ENCODE results near the gene TECTA.
"Not testable (repeated sequence)": the region's sequence is repeated elsewhere in the genome, so short reads cannot be mapped to it uniquely, and the experiment has no call there.

TECTA gene

GRCh38 chr11:121229495-121230215 lies 128.6 kb downstream of the TECTA start:
- TF ChIP-seq CTCF (IDR thresholded peaks at IDR 0.05) = no peak
- TF ChIP-seq ZFX (IDR thresholded peaks at IDR 0.05; ENCODE audit: borderline replicate concordance) = no peak

GRCh38 chr11:121231576-121232278 lies 130.7 kb downstream of the TECTA start:
- TF ChIP-seq CTCF (IDR thresholded peaks at IDR 0.05) = no peak
- no peak for TF ChIP-seq ZFX (IDR thresholded peaks at IDR 0.05; ENCODE audit: borderline replicate concordance)
- H3K27ac ChIP-seq = no peak overlapping the region

More at GRCh38 chr11:121229495-121230215, 128.6 kb downstream of the TECTA start:
- H3K27ac ChIP-seq = no peak overlapping the region

- TF ChIP-seq CTCF (IDR thresholded peaks at IDR 0.05) = no peak
- TF ChIP-seq ZFX (IDR thresholded peaks at IDR 0.05; ENCODE audit: borderline replicate concordance) = no peak
- H3K27ac ChIP-seq = no peak overlapping the region
Observed at GRCh38 chr11:121235057-121235456, 134.0 kb downstream of the TECTA start.

GRCh38 chr11:121236115-121237001 lies 135.3 kb downstream of the TECTA start:
- TF ChIP-seq ZFX (IDR thresholded peaks at IDR 0.05; ENCODE audit: borderline replicate concordance) = no peak
- no peak for TF ChIP-seq CTCF (IDR thresholded peaks at IDR 0.05)
- H3K27ac ChIP-seq = no peak overlapping the region

- H3K27ac ChIP-seq = not testable (repeated sequence)
Observed at GRCh38 chr11:121237247-121237646, 136.2 kb downstream of the TECTA start.

- H3K27ac ChIP-seq = no peak overlapping the region
- TF ChIP-seq CTCF (IDR thresholded peaks at IDR 0.05) (no peak), ZFX (IDR thresholded peaks at IDR 0.05; ENCODE audit: borderline replicate concordance) (no peak)
Observed at GRCh38 chr11:121237686-121238658, 136.9 kb downstream of the TECTA start.

GRCh38 chr11:121238956-121239355 lies 137.9 kb downstream of the TECTA start:
- H3K27ac ChIP-seq = no peak overlapping the region

GRCh38 chr11:121240001-121240400 lies 139.0 kb downstream of the TECTA start:
- H3K27ac ChIP-seq = not testable (repeated sequence)

More at GRCh38 chr11:121238956-121239355, 137.9 kb downstream of the TECTA start:
- TF ChIP-seq ZFX (IDR thresholded peaks at IDR 0.05; ENCODE audit: borderline replicate concordance) (no peak), CTCF (IDR thresholded peaks at IDR 0.05) (no peak)

Measured in 22Rv1 (cell line).